ENCODE measurements around the gene SLC27A4.

DNA sequence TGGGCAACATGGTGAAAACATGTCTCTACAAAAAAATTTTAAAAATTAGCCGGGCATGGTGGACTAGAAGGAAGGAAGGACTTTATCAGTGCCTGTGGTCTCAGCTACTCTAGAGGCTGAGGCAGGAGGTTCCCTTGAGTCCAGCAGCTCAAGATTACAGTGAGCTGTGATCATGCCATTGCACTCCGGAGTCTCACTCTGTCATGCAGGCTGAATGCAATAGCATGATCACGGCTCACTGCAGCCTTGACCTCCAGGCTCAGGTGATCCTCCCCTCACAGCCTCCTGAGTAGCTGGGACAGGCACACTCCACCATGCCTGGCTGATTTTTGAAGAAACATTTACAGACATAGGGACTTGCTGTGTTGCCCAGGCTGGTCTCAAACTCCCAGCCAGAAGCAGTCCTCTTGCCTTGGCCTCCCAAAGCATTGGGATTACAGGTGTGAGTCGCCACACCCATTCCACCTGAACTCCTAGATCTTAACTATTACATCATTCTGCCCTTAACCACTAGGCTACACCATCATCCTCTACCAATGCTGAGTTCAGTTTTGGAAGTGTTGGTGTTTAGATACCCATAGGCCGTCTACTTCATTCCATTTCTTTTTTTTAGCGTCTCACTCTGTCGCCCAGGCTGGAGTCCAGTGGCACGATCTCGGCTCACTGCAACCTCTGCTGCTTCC lies 28.8 kb downstream of the SLC27A4 start:
- TF ChIP-seq, protein P1, sequence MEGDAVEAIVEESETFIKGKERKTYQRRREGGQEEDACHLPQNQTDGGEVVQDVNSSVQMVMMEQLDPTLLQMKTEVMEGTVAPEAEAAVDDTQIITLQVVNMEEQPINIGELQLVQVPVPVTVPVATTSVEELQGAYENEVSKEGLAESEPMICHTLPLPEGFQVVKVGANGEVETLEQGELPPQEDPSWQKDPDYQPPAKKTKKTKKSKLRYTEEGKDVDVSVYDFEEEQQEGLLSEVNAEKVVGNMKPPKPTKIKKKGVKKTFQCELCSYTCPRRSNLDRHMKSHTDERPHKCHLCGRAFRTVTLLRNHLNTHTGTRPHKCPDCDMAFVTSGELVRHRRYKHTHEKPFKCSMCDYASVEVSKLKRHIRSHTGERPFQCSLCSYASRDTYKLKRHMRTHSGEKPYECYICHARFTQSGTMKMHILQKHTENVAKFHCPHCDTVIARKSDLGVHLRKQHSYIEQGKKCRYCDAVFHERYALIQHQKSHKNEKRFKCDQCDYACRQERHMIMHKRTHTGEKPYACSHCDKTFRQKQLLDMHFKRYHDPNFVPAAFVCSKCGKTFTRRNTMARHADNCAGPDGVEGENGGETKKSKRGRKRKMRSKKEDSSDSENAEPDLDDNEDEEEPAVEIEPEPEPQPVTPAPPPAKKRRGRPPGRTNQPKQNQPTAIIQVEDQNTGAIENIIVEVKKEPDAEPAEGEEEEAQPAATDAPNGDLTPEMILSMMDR (IDR thresholded peaks at IDR 0.05), result no peak
- TF ChIP-seq ZFX (IDR thresholded peaks at IDR 0.05; ENCODE audit: borderline replicate concordance), result no peak
